PC-3 (cell line): ENCODE results near the gene PRM2. TPM values are rescaled to one million over a fixed set of nuclear protein-coding genes. Genes with fewer than 3 reads are reported as not detected.

Experiments
- ATAC-seq: fragments of 200-7000 bp; cut with Tn5 transposase; 2 replicates; pipeline ENCODE4 v1.9.1; 2020; ENCODE audit warnings: mild to moderate bottlenecking, moderate library complexity
- BruUV-seq: library from RNA; stranded (reverse); fragments of 400-500 nt; replicated peaks from 2 replicates; lab custom pipeline; 2021; lab: Mats Ljungman, UMichigan
- CTCF ChIA-PET: fragments of 300-600 bp; sonication (Branson Sonifier 250); formaldehyde crosslinking; loops from one replicate; lab custom pipeline; 2022; ENCODE audit warnings: antibody characterized with exemption; lab: Charles Lee
- POLR2A ChIA-PET: fragments of 300-600 bp; sonication (Branson Sonifier 250); formaldehyde crosslinking; loops from one replicate; lab custom pipeline; 2022; ENCODE audit warnings: antibody characterized with exemption; ENCODE audit not compliant: unreplicated experiment; lab: Charles Lee
- DNase-seq: peaks from one replicate; pipeline ENCODE4 v3.0.0-alpha.2; 2015
- H2AFZ ChIP-seq: fragments of 300-600 bp; sonication (generic); 2 replicates; pipeline ENCODE4 v1.6.0; 2016; ENCODE audit warnings: antibody characterized with exemption, low read length
- H3F3A ChIP-seq: fragments of 300-600 bp; sonication (generic); one replicate; pipeline ENCODE4 v1.6.0; 2017; ENCODE audit warnings: antibody characterized with exemption, low read length, control low read depth, mild to moderate bottlenecking; ENCODE audit not compliant: unreplicated experiment
- H3K27ac ChIP-seq: fragments of 300-600 bp; sonication (generic); 2 replicates; pipeline ENCODE4 v1.5.1; 2016; ENCODE audit warnings: mild to moderate bottlenecking, low read length
- H3K27me3 ChIP-seq: fragments of 300-600 bp; sonication (generic); 2 replicates; pipeline ENCODE4 v1.6.1; 2016; ENCODE audit warnings: low read length, mixed read lengths
- H3K36me3 ChIP-seq: fragments of 300-600 bp; sonication (generic); 2 replicates; pipeline ENCODE4 v1.6.1; 2016; ENCODE audit warnings: low read depth, mixed run types, low read length, mixed read lengths
- H3K4me1 ChIP-seq: fragments of 300-600 bp; sonication (generic); 2 replicates; pipeline ENCODE4 v1.5.1; 2016; ENCODE audit warnings: low read length; ENCODE audit not compliant: insufficient read depth
- H3K4me2 ChIP-seq: fragments of 300-600 bp; sonication (generic); 2 replicates; pipeline ENCODE4 v1.6.0; 2016; ENCODE audit warnings: low read length
- H3K4me3 ChIP-seq: fragments of 300-600 bp; sonication (generic); 2 replicates; pipeline ENCODE4 v1.5.1; 2016; ENCODE audit warnings: mild to moderate bottlenecking, low read length, mixed read lengths
- H3K79me2 ChIP-seq: fragments of 300-600 bp; sonication (generic); 2 replicates; pipeline ENCODE4 v1.6.1; 2017; ENCODE audit warnings: low read length, mixed read lengths
- H3K9ac ChIP-seq: fragments of 300-600 bp; sonication (generic); 2 replicates; pipeline ENCODE4 v1.6.0; 2016; ENCODE audit warnings: mild to moderate bottlenecking, low read length
- H3K9me2 ChIP-seq: fragments of 300-600 bp; sonication (generic); replicated peaks from 2 replicates; pipeline ENCODE4 v1.6.1; 2016; ENCODE audit warnings: mixed run types, low read length, mixed read lengths
- H3K9me3 ChIP-seq: fragments of 300-600 bp; sonication (generic); 2 replicates; pipeline ENCODE4 v1.6.1; 2016; ENCODE audit warnings: low read length, mixed read lengths
- H4K20me1 ChIP-seq: fragments of 300-600 bp; sonication (generic); 2 replicates; pipeline ENCODE4 v1.6.1; 2016; ENCODE audit warnings: low read length, mixed read lengths
- CTCF ChIP-seq: fragments of 300-600 bp; sonication (generic); conservative IDR thresholded peaks from 2 replicates; pipeline ENCODE4 v1.5.1; 2017; ENCODE audit warnings: antibody characterized with exemption, low read depth, mild to moderate bottlenecking, low read length
- EZH2 ChIP-seq: fragments of 300-600 bp; sonication (generic); IDR thresholded peaks from one replicate; pipeline ENCODE4 v1.6.1; 2017; ENCODE audit warnings: antibody characterized with exemption, mild to moderate bottlenecking, low read length; ENCODE audit not compliant: unreplicated experiment
- EZH2phosphoT487 ChIP-seq: fragments of 300-600 bp; sonication (generic); IDR thresholded peaks from 2 replicates; pipeline ENCODE4 v1.6.1; 2018; ENCODE audit warnings: mild to moderate bottlenecking, antibody characterized with exemption, low read length, borderline replicate concordance
- intact Hi-C: fragments of 100-400 bp; cut with micrococcal nuclease; formaldehyde crosslinking; loops from 2 replicates; pipeline ENCODE4 v1.9.0; 2023
- total RNA-seq: library from RNA; depleted of rRNA; stranded (reverse); fragments of >200 nt; gene quantifications from 2 replicates; pipeline ENCODE4 v1.2.3, GENCODE V29; 2014

PRM2 gene
- total RNA-seq, 1 experiment from 2014 or later = not detected

GRCh38 chr16:11276896-11277593 lies 765 bp upstream of the PRM2 start:
- DNase-seq (no peak), ATAC-seq (no peak)
- TF ChIP-seq CTCF (no peak), EZH2phosphoT487 (no peak), EZH2 (no peak)
- no peaks in the 10 kb centered on the region for H3K4me1 ChIP-seq
- H3K4me2 ChIP-seq = no peak overlapping the region
- no peaks in the 10 kb centered on the region for H3F3A ChIP-seq
- intact Hi-C loops = no loop called here
- no TSS peak for BruUV-seq
- H3K79me2 ChIP-seq = no peaks in the 10 kb centered on the region
- H3K27ac ChIP-seq = no peak overlapping the region
- H3K9me2 ChIP-seq = no peaks in the 10 kb centered on the region
- no peaks in the 10 kb centered on the region for H3K36me3 ChIP-seq
- ChIA-PET POLR2A (no interaction called here), CTCF (no interaction called here)
- no peaks in the 10 kb centered on the region for H4K20me1 ChIP-seq
- no peak overlapping the region for H2AFZ ChIP-seq
- H3K4me3 ChIP-seq = no peak overlapping the region
- H3K9me3 ChIP-seq = no peaks in the 10 kb centered on the region
- no peaks in the 10 kb centered on the region for H3K27me3 ChIP-seq
- no peak overlapping the region for H3K9ac ChIP-seq

GRCh38 chr16:11274964-11275363 lies 1.3 kb downstream of the PRM2 start:
- no peak for DNase-seq
- ChIA-PET POLR2A (no interaction called here), CTCF (no interaction called here)
- Histone ChIP-seq H3K36me3 (no peaks in the 10 kb centered on the region), H2AFZ (no peak overlapping the region), H4K20me1 (no peaks in the 10 kb centered on the region), H3K9me2 (no peaks in the 10 kb centered on the region), H3K4me3 (no peak overlapping the region), H3F3A (no peaks in the 10 kb centered on the region), H3K9ac (no peak overlapping the region), H3K27me3 (no peaks in the 10 kb centered on the region), H3K79me2 (no peaks in the 10 kb centered on the region), H3K4me1 (no peaks in the 10 kb centered on the region), H3K4me2 (no peak overlapping the region), H3K27ac (no peak overlapping the region), H3K9me3 (no peaks in the 10 kb centered on the region)
- no TSS peak for BruUV-seq
- intact Hi-C loops = no loop called here
- TF ChIP-seq EZH2phosphoT487 (no peak), EZH2 (no peak), CTCF (no peak)
- ATAC-seq = no peak

- TF ChIP-seq EZH2phosphoT487 (no peak), EZH2 (no peak), CTCF (no peak)
- Histone ChIP-seq H2AFZ (no peak overlapping the region), H3F3A (no peaks in the 10 kb centered on the region), H4K20me1 (no peaks in the 10 kb centered on the region), H3K9me2 (no peaks in the 10 kb centered on the region), H3K4me1 (no peaks in the 10 kb centered on the region), H3K4me3 (no peak overlapping the region), H3K9ac (no peak overlapping the region), H3K27me3 (no peaks in the 10 kb centered on the region), H3K79me2 (no peaks in the 10 kb centered on the region), H3K27ac (no peak overlapping the region), H3K36me3 (no peaks in the 10 kb centered on the region), H3K9me3 (no peaks in the 10 kb centered on the region), H3K4me2 (no peak overlapping the region)
- BruUV-seq = no TSS peak
- DNase-seq (no peak), ATAC-seq (no peak)
- intact Hi-C loops = no loop called here
- POLR2A ChIA-PET = no interaction called here
- CTCF ChIA-PET = no interaction called here
Observed at GRCh38 chr16:11273721-11274324, 2.5 kb downstream of the PRM2 start.
